DMS 273 (cell line): ENCODE results near the gene TMPRSS4.

Experiments used
- DNase-seq: peaks from one replicate; lab custom pipeline; 2025; ENCODE audit not compliant: unreplicated experiment; lab: John Stamatoyannopoulos, UW

TMPRSS4 gene

GRCh38 chr11:118152020-118152551 is 75.2 kb downstream of the TMPRSS4 start:
- DNase-seq: peak; percentile 33

DNA sequence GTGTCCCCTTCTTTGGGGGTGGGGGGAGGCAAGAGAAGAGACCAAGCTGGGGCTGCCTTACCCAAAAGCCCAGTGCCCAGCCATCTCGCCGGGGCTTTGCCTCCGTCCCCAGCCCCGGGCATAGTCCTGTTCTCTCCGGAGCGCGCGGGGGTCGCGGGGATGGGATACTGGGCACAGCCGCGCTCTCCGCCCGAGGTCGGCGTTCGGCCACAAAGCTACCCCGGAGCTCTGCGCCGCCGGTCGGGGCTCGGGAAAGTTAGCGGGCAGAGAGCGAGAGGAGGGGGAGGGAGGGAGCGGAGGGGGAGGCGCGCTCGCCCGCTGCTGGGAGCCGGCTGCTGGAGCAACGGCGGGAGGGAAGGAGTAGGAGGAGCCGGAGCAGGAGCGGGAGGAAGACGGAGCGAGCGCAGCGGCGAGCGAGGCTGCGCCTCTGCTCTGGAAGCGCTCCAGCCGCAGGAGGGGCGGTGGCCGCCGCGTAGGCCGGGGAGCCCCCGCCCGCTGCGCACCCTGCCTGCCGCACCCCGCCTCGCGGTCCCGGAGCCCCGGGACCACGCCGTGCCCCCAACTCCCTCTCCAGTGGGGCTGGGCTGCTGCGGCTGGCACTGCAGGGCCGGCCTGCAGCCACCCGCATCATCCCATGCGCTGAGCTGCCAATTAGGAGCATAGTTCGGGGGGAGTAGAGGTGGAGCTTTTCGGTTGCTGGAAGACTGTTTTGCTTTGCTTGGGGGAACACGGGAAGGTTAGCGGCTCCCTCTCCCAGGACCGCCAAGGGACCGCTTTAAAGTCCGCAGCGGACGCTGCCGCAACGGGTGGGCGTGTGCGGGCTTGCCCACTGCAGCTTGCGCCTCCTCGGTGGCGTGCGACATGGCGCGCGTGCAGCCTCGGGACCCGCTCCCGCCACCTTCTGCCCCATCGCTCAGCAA is 75.9 kb downstream of the TMPRSS4 start, which contains the start of gene SCN4B:
TSS of gene SCN4B (minus strand) at position 272 of the 920 bp plus-strand sequence. CDS start at position 122, 150 bp downstream.
- DNase-seq: peak; percentile 81

GRCh38 chr11:118153516-118153915 is 76.6 kb downstream of the TMPRSS4 start:
- DNase-seq: no peak

DNA sequence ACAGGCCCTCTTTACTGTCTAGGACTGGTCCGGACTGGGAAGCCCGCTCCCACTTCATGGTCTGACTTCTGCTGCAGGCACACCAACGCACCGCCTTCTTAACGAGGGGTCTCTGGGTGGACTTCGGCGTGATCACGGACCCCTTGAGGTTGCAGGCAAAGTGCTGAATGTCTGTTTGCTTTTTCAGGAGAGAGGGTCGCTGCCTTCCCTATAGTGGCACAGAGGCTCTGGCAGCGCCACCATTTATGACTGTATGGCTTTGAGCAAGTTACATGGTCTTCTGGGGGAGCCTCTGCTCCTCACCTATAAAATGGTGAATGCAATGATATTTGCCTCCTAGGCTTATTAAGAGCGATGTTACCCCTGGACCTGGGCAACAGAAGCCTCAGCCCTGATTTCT is 77.1 kb downstream of the TMPRSS4 start:
- DNase-seq: no peak

- no peak for DNase-seq
Observed at GRCh38 chr11:118154641-118155040, 77.8 kb downstream of the TMPRSS4 start.

DNA sequence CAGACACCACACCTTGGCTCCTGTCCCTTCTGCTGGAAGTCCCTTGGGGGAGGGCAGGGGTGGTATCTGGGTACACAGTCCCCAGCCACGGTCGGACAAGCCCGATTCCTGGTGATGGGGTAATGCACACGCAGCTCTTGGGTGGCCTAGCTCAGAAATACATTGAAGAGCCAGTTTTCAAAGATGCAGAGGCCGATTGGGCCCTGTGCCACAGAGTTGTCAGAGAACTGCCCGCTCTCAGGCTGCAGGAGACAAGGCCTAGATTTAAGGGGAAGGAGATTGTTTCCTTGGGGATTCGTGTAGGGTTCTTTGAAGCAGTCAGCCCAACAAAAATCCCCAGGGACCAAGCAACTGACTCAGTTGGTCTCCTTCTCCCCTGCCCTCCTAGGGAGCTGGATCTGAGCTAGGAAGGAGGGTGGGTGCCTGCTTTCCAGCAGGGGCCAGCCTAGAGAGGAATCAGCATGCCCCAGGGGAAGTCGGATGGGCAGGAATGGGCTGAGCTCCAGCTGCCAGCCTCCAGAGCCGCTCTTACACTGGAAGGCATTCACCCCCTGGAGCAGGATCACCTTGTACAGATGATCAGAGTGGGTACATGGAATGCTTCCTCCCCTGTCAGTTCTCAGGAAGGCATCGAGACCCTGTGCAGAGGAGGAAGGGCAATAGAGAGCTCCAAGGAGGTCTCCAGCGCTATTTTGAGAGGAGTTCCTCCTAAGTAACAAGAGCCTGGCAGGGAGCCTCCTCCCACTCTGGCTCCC is 79.1 kb downstream of the TMPRSS4 start:
- DNase-seq: peak; percentile 27

DNA sequence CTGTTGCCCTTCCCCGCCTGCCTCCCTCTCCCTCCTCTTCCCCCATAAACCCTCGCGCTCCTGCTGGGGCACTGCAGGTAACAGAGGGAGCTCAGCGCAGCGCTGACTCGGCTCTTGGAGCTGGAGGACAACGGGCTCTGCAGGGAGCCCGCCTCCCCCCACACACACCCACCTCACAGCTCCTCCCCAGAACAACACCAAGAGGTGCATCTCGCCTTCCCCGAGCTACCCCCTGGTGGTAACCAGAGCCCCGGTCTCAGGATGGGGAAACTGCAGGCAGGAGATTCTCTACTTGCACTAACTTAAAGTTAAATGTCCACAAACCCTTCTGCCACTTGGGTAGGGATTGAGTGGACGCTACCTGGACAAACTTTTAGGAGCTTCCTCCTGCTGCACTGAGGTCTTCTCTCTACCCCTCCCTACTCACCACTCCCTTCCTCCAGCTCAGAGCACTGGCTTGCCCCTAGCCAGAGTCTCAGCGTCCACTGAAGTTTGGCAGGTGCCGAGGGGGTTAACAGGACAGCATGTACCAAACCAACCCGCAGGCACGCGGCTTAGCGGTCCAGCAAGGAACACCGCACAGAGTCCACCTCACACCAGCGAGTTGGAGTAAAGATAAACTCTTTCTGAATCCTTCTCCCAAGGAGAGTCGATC is 79.8 kb downstream of the TMPRSS4 start:
- peak; percentile 27 for DNase-seq

- DNase-seq: no peak
Observed at GRCh38 chr11:118157186-118157895, 80.5 kb downstream of the TMPRSS4 start.

- no peak for DNase-seq
Observed at GRCh38 chr11:118161786-118162185, 84.9 kb downstream of the TMPRSS4 start.

GRCh38 chr11:118162846-118163245 is 86.0 kb downstream of the TMPRSS4 start:
- DNase-seq: no peak

DNA sequence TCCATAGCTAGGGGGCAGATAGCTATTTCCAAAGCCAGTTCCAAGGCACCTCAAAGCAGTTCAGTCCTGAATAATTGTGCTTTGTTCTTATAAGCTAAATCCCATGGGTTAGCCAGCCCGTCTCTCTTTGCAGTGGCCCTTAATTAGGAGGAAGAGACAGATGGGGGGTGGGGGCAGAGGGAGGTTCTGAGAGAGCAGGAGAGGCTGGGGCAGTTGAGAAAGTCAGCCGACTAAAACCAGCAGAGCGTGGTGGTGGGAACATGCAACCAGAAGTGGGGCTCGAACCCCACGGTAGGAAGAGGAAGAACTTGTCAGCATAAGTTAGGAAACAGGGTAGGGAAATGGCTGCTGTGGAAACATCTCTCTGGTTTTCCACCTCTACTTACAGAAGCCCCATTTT is 86.6 kb downstream of the TMPRSS4 start:
- no peak for DNase-seq

- DNase-seq: no peak
Observed at GRCh38 chr11:118164885-118165284, 88.0 kb downstream of the TMPRSS4 start.

GRCh38 chr11:118166641-118167040 is 89.8 kb downstream of the TMPRSS4 start:
- no peak for DNase-seq

GRCh38 chr11:118167253-118167652 is 90.4 kb downstream of the TMPRSS4 start:
- DNase-seq: no peak

- DNase-seq: no peak
Observed at GRCh38 chr11:118167906-118168305, 91.0 kb downstream of the TMPRSS4 start.

DNA sequence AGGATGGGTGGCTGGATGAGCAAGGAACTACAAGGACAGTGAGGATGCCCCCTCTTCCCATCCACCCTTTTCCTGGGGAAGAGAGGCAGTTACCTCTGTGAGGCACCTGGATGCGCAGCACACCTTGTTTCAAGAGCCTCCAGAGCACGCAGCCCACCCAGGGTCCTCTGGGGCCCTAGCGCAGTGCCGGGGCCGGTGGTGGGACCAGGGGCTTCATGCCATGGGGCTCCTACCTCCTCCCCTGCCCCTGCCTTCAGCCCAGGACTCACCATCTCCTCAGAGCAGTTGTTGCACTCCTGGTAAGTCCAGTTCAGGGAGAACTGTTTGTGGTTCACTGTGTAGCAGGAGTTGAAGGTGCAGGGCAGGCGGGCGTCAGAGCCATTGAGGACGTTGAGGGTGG is 91.4 kb downstream of the TMPRSS4 start:
- DNase-seq: no peak

GRCh38 chr11:118168751-118169150 is 91.9 kb downstream of the TMPRSS4 start:
- no peak for DNase-seq

DNA sequence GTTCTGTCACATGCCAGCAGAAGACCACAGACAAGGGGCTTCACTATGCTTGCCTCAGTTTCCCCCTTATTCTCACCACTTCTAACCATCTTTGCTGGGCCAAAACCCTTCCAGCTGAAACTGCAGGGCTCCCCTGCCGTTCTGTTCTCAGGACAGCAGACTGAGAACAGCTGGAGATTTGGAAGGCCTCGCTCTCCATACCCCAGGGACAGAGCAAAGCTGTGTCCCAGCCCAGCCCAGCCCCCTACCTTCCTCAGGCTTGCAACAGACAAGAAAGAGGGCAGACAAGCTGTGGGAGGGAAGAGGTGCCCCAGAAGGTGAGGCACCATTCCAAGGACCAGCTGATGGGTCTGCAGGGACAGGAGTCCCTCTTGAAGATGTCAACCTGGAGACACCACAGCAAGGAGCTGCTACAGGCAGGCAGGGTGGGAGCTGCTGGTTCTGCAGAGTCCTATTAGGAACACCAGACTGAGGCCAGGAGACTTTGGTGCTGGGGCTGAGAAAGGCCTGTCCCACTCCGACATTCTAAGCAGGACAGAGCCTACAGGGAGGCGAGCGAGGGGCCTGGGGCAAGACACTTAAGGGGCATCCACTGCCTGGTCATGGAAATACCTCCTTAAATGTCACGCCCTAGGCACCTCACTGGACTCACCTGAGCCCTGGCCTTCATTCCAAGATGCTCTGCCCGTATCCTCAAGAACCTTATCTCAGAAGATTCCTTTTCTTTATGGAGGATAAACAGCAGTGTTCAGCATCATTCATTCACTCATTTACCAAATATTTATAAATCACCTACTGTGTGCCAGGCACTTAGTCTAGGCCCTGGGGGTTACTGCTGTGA is 92.6 kb downstream of the TMPRSS4 start:
- peak; percentile 16 for DNase-seq

GRCh38 chr11:118170231-118170630 is 93.4 kb downstream of the TMPRSS4 start:
- DNase-seq: no peak

GRCh38 chr11:118170882-118171268 is 94.0 kb downstream of the TMPRSS4 start:
- no peak for DNase-seq
